OCI-LY1 (cell line): Measurements from ENCODE around the gene CDK2.

Experiments
- H2AFZ ChIP-seq: fragments of 200-600 bp; sonication (generic), shearing (Covaris generic); 2 replicates; pipeline ENCODE4 v1.6.0; 2014; ENCODE audit warnings: antibody characterized with exemption, mild to moderate bottlenecking, low read length
- H3F3A ChIP-seq: fragments of 200-600 bp; sonication (generic), shearing (Covaris generic); 2 replicates; pipeline ENCODE4 v1.6.0; 2014; ENCODE audit warnings: mild to moderate bottlenecking, antibody characterized with exemption, low read length, moderate library complexity; ENCODE audit not compliant: insufficient read depth
- H3K27ac ChIP-seq: fragments of 200-600 bp; sonication (generic); 2 replicates; pipeline ENCODE4 v1.5.1; 2014; ENCODE audit warnings: low read length, mixed run types, mild to moderate bottlenecking, low read depth; ENCODE audit not compliant: poor library complexity, severe bottlenecking
- H3K27me3 ChIP-seq: fragments of 200-600 bp; sonication (generic); 2 replicates; pipeline ENCODE4 v1.6.0; 2014; ENCODE audit warnings: antibody characterized with exemption, mild to moderate bottlenecking, low read length, moderate library complexity; ENCODE audit not compliant: insufficient read depth
- H3K36me3 ChIP-seq: fragments of 200-600 bp; sonication (generic); 2 replicates; pipeline ENCODE4 v1.6.1; 2014; ENCODE audit warnings: mild to moderate bottlenecking, antibody characterized with exemption, low read length, moderate library complexity, mixed read lengths; ENCODE audit not compliant: insufficient read depth
- H3K4me1 ChIP-seq: fragments of 200-600 bp; sonication (generic); 2 replicates; pipeline ENCODE4 v1.5.1; 2014; ENCODE audit warnings: mild to moderate bottlenecking, low read length, moderate library complexity; ENCODE audit not compliant: insufficient read depth, severe bottlenecking
- H3K4me2 ChIP-seq: fragments of 200-600 bp; sonication (generic), shearing (Covaris generic); 2 replicates; pipeline ENCODE4 v1.6.1; 2014; ENCODE audit warnings: low read length
- H3K4me3 ChIP-seq: fragments of 200-600 bp; sonication (generic); 2 replicates; pipeline ENCODE4 v1.5.1; 2014; ENCODE audit warnings: low read length, low read depth, mild to moderate bottlenecking, mixed read lengths; ENCODE audit not compliant: poor library complexity, severe bottlenecking
- H3K79me2 ChIP-seq: fragments of 200-600 bp; shearing (Covaris generic); 2 replicates; pipeline ENCODE4 v1.6.1; 2016; ENCODE audit warnings: mixed run types, low read length, mixed read lengths; ENCODE audit not compliant: insufficient read depth
- H3K9ac ChIP-seq: fragments of 200-600 bp; sonication (generic), shearing (Covaris generic); 2 replicates; pipeline ENCODE4 v1.6.1; 2014; ENCODE audit warnings: mild to moderate bottlenecking, low read length, mixed read lengths
- H3K9me2 ChIP-seq: fragments of 200-600 bp; sonication (generic), shearing (Covaris generic); 2 replicates; pipeline ENCODE4 v1.6.1; 2014; ENCODE audit warnings: low read depth, mild to moderate bottlenecking, low read length, mixed read lengths
- H3K9me3 ChIP-seq: fragments of 200-600 bp; shearing (Covaris generic); 2 replicates; pipeline ENCODE4 v1.6.1; 2014; ENCODE audit warnings: low read length, mixed read lengths
- H4K20me1 ChIP-seq: fragments of 200-600 bp; sonication (generic), shearing (Covaris generic); 2 replicates; pipeline ENCODE4 v1.6.0; 2016; ENCODE audit warnings: mild to moderate bottlenecking, low read length; ENCODE audit not compliant: insufficient read depth
- CTCF ChIP-seq: fragments of 200-600 bp; sonication (generic), shearing (Covaris generic); IDR thresholded peaks from 2 replicates; pipeline ENCODE4 v1.5.1; 2017; ENCODE audit warnings: mild to moderate bottlenecking, antibody characterized with exemption, low read length, moderate library complexity, mixed read lengths
- EZH2 ChIP-seq: fragments of 200-600 bp; sonication (generic), shearing (Covaris generic); IDR thresholded peaks from 2 replicates; pipeline ENCODE4 v1.8.0; 2017; ENCODE audit warnings: borderline replicate concordance, mixed run types, mild to moderate bottlenecking, antibody characterized with exemption, low read length, moderate library complexity, mixed read lengths

Gene CDK2

GRCh38 chr12:55940065-55940732 is 26.4 kb upstream of the CDK2 start:
- peak; percentile 87 for TF ChIP-seq CTCF
- no peak for TF ChIP-seq EZH2
- peaks cover 10% of the 10 kb centered on the region for H3F3A ChIP-seq
- H3K9me3 ChIP-seq, result no peaks in the 10 kb centered on the region
- peak overlapping the region; percentile 45 for H3K27ac ChIP-seq
- peaks cover 97% of the 10 kb centered on the region for H3K36me3 ChIP-seq
- no peak overlapping the region for H2AFZ ChIP-seq
- no peaks in the 10 kb centered on the region for H3K9me2 ChIP-seq
- H4K20me1 ChIP-seq, result no peaks in the 10 kb centered on the region
- H3K9ac ChIP-seq, result no peak overlapping the region; the same call in 1 of the 2 replicates
- no peak overlapping the region for H3K4me3 ChIP-seq
- H3K27me3 ChIP-seq, result no peaks in the 10 kb centered on the region
- peak overlapping the region; percentile 34; the same call in 1 of the 2 replicates for H3K4me2 ChIP-seq
- peaks cover 7% of the 10 kb centered on the region for H3K4me1 ChIP-seq
- no peaks in the 10 kb centered on the region for H3K79me2 ChIP-seq

GRCh38 chr12:55942055-55942454 is 24.6 kb upstream of the CDK2 start:
- H3K9me2 ChIP-seq, result no peaks in the 10 kb centered on the region
- H3K36me3 ChIP-seq, result peaks cover 96% of the 10 kb centered on the region
- H4K20me1 ChIP-seq, result no peaks in the 10 kb centered on the region
- H3K4me1 ChIP-seq, result peaks cover 7% of the 10 kb centered on the region
- H3K27ac ChIP-seq, result no peak overlapping the region
- H3K27me3 ChIP-seq, result no peaks in the 10 kb centered on the region
- no peak overlapping the region for H3K4me2 ChIP-seq
- H3K9me3 ChIP-seq, result no peaks in the 10 kb centered on the region
- TF ChIP-seq EZH2 (no peak), CTCF (no peak)
- H3K9ac ChIP-seq, result no peak overlapping the region
- no peak overlapping the region for H2AFZ ChIP-seq
- peaks cover 10% of the 10 kb centered on the region for H3F3A ChIP-seq
- no peaks in the 10 kb centered on the region for H3K79me2 ChIP-seq
- no peak overlapping the region for H3K4me3 ChIP-seq

- H3K27me3 ChIP-seq, result no peaks in the 10 kb centered on the region
- no peaks in the 10 kb centered on the region for H3K9me2 ChIP-seq
- peaks cover 7% of the 10 kb centered on the region for H3K4me1 ChIP-seq
- peaks cover 96% of the 10 kb centered on the region for H3K36me3 ChIP-seq
- H4K20me1 ChIP-seq, result no peaks in the 10 kb centered on the region
- no peak overlapping the region for H3K27ac ChIP-seq
- TF ChIP-seq EZH2 (no peak), CTCF (no peak)
- no peaks in the 10 kb centered on the region for H3K9me3 ChIP-seq
- no peak overlapping the region for H3K4me3 ChIP-seq
- no peak overlapping the region for H3K4me2 ChIP-seq
- H3K9ac ChIP-seq, result no peak overlapping the region
- H3F3A ChIP-seq, result peaks cover 10% of the 10 kb centered on the region
- no peak overlapping the region for H2AFZ ChIP-seq
- no peaks in the 10 kb centered on the region for H3K79me2 ChIP-seq
Observed at GRCh38 chr12:55942577-55943136, 24.0 kb upstream of the CDK2 start.
